SH-SY5Y (cell line): ENCODE data around the gene AK5.

Experiments
- GATA2 ChIP-seq: IDR thresholded peaks from 2 replicates; pipeline ENCODE4 v1.6.1; 2011; ENCODE audit warnings: mild to moderate bottlenecking, low read depth, low read length
- GATA3 ChIP-seq: IDR thresholded peaks from 2 replicates; pipeline ENCODE4 v1.6.1; 2011; ENCODE audit warnings: low read depth, mild to moderate bottlenecking, low read length, moderate library complexity

AK5 gene

GRCh38 chr1:77534456-77534855 is 252.6 kb downstream of the AK5 start:
- no peak for TF ChIP-seq GATA2
- no peak for TF ChIP-seq GATA3

- TF ChIP-seq GATA3 (no peak), GATA2 (no peak)
Observed at GRCh38 chr1:77536813-77537212, 255.0 kb downstream of the AK5 start.

- TF ChIP-seq GATA3: no peak
- no peak for TF ChIP-seq GATA2
Observed at GRCh38 chr1:77538956-77539518, 257.2 kb downstream of the AK5 start.

- TF ChIP-seq GATA2 (no peak), GATA3 (no peak)
Observed at GRCh38 chr1:77539519-77540142, 257.8 kb downstream of the AK5 start.

GRCh38 chr1:77540501-77541161 is 258.8 kb downstream of the AK5 start:
- TF ChIP-seq GATA3 (no peak), GATA2 (no peak)

- TF ChIP-seq GATA3 (no peak), GATA2 (no peak)
Observed at GRCh38 chr1:77541162-77541545, 259.3 kb downstream of the AK5 start.

GRCh38 chr1:77542813-77543420 is 261.1 kb downstream of the AK5 start:
- TF ChIP-seq GATA3 (no peak), GATA2 (no peak)

GRCh38 chr1:77543822-77544448 is 262.1 kb downstream of the AK5 start:
- no peak for TF ChIP-seq GATA2
- no peak for TF ChIP-seq GATA3

GRCh38 chr1:77544845-77545244 is 263.0 kb downstream of the AK5 start:
- no peak for TF ChIP-seq GATA2
- TF ChIP-seq GATA3: no peak

- TF ChIP-seq GATA3 (no peak), GATA2 (no peak)
Observed at GRCh38 chr1:77545970-77546369, 264.2 kb downstream of the AK5 start.

GRCh38 chr1:77546890-77547289 is 265.1 kb downstream of the AK5 start:
- no peak for TF ChIP-seq GATA2
- no peak for TF ChIP-seq GATA3

- TF ChIP-seq GATA3: no peak
- TF ChIP-seq GATA2: no peak
Observed at GRCh38 chr1:77548285-77548684, 266.5 kb downstream of the AK5 start.

GRCh38 chr1:77550135-77550534 is 268.3 kb downstream of the AK5 start:
- TF ChIP-seq GATA2: no peak
- TF ChIP-seq GATA3: no peak

- TF ChIP-seq GATA2 (no peak), GATA3 (no peak)
Observed at GRCh38 chr1:77552626-77553025, 270.8 kb downstream of the AK5 start.
